GM18909 (cell line): Measurements from ENCODE around the gene ZNF473.
"Not testable (repeated sequence)": the region's sequence is repeated elsewhere in the genome, so short reads cannot be mapped to it uniquely, and the experiment has no call there.

Experiments
- ATAC-seq: cut with Tn5 transposase; IDR thresholded peaks from one replicate; pipeline ENCODE4 v1.9.1; 2021; ENCODE audit warnings: mild to moderate bottlenecking; ENCODE audit not compliant: unreplicated experiment, poor library complexity

The ZNF473 gene

DNA sequence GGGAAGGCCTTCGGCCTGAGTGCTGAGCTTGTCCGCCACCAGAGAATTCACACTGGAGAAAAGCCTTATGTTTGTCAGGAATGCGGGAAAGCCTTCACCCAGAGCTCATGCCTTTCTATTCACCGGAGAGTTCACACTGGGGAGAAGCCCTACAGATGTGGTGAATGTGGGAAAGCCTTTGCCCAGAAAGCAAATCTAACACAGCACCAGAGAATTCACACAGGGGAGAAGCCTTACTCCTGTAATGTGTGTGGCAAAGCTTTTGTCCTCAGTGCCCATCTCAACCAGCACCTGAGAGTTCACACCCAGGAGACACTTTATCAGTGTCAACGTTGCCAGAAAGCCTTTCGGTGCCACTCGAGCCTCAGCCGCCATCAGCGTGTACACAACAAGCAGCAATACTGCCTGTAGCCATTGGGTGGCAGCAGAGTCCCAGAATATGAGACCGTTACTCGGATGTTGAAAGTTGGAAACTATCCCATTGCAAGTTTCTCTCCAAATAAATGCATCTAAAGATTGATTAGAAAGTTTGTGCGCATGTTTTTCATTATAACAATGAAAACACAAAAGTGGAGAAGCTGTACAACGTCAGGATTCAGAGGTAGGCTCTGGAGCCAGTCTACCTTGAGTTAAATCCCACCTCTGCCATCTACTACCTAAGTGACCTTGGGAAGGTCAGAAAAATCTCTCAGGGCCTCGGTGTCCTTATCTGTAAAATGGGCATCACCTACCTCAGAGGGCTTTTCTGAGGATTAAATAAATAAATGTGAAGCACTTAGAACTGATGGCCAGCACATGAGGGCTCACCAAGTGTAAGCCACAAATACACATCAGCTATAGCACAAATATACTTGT is 21.1 kb downstream of the ZNF473 start:
- no peak for ATAC-seq

DNA sequence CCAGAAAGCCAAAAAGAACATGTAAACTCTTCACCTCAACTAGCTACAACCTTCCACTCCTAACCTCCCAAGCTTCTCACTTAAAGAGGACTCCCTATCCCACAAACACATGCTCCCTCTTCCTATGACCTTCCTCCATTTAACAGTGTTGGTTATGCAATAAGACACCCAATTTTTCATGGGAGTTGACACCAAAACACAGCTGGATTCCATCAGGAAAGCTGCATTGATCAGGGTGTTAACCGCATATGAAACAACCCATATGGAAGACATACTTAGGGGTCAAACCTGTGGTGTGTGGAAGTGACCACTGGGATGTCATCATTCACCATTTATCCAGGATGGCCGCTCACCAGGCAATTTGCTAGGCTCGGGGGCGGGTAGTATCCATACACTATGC is 21.9 kb downstream of the ZNF473 start:
- ATAC-seq, result no peak

DNA sequence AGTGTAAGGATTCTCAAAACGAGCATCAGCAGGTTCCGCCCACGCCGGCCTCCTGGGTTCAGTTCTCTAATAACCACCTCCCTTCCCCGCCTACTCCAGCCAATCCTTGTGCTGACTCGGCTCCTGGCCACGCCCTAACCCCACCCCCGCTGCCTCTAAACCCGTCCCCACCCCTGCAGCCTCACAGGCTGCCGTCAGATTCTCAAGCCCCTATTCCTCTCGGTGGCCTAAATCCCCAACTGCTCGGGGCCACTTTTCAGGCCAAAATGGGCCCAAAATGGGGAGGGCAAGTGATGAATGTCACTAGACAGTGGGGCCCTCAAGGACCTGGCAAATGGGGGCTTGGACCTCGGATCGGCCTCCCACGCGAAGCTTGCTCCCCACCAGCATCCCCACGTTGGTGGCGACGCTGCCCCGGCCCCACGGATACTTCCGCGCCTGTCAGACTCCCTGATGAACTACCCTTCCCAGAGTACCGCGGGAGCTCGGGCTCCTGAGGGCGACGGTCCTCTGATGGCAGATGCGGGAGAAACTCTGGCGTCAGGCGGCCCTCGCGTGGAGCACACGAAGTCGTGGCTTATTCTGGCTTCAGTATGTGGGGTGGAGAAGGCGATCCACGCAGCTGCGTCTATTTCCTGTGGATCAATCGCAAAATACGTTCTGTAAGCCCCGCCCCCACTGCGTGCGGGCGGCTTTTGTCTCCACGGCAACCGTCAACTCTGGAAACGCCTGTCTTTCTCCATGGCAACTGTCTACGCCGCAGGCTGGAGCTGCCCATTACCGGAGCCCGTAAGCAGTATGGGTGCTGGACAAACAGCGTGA is 24.8 kb downstream of the ZNF473 start:
- no peak for ATAC-seq

DNA sequence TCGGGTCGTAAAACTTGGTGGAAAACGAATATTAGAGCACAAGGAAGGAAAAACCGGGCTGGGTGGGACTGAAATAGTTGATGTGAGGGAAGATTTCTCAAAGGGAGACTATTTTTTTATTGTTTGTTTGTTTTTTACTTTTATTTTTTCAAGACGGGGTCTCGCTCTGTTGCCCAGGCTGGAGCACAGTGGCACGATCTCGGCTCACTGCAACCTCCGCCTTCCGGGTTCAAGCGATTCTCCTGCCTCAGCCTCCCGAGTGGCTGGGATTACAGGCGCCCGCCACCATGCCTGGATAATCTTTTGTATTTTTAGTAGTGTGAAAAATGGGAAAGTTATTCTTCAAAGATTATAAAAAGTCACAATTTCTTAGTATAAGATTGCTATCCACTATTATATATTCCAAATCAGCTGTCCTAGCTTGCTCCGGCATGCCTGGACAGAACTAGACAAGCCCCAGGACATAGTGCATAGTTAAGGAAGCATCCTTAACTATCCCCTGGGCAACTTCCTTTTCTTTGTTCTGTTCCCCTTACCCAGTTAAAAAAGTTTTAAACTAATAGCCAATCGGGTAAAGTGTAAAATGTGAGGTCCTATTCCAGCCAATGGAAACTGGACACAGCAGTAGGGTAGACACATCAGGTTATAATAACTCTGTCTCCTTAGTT is 25.6 kb downstream of the ZNF473 start:
- not testable (repeated sequence) for ATAC-seq

DNA sequence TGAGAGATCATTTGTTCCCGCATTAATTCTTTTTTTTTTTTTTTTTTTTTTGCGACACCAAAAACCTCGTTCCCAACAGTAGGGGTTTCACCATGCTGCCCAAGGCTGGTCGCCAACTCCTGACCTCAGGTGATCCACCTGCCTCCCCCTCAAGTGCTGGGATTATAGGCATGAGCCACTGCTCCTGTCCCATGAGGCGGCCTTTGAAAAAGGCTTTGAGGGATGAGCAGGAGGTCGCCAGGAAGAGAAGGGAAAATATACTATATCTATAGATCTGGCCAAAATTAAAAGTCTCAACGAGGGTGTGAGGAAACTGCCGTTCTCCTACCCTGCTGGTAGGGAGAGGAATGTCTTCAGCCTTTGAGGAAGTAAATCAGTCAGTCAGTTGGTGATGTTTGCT is 26.2 kb downstream of the ZNF473 start:
- ATAC-seq, result no peak

DNA sequence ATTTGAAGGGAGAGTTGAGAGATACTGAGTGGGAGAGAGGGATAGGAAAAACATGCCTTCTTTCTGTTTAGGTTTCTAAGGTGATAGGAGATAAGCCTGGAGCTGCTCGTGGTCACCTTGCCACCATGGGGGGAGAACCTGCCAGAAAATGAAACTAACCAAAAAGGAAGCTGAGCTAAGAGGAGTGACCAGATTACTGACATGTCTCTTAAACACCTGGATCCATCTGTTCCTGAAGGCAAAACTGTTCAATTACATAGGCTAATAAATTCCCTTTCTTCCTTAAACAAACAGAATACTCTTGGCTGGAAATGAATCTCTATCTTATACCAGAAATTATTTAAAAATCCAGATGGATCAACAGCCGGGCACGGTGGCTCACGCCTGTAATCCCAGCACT is 27.3 kb downstream of the ZNF473 start:
- ATAC-seq, result no peak

GRCh38 chr19:50058425-50058824 is 32.6 kb downstream of the ZNF473 start:
- no peak for ATAC-seq

GRCh38 chr19:50059045-50059444 is 33.2 kb downstream of the ZNF473 start:
- ATAC-seq, result no peak

GRCh38 chr19:50060107-50060506 is 34.3 kb downstream of the ZNF473 start:
- ATAC-seq, result no peak

GRCh38 chr19:50061650-50062049 is 35.8 kb downstream of the ZNF473 start:
- no peak for ATAC-seq

DNA sequence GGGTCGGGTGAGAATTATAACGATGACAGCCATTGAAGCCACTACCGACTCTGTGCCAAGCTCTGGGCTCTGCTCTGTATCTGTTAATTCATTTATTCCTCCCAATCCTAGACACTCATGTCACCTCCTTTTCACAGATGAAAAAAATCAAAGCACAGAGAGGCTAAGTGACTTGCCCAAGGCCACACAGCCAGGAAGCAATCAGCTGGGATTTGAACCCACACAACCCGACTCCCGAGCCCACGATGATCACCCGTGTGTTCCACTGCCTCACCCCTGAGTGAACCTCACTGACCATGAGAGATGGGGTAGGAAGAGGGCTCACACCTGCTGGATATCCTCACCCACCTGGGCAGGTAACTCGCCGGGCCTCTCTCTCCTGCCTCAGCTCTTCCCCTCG is 40.1 kb downstream of the ZNF473 start:
- no peak for ATAC-seq

DNA sequence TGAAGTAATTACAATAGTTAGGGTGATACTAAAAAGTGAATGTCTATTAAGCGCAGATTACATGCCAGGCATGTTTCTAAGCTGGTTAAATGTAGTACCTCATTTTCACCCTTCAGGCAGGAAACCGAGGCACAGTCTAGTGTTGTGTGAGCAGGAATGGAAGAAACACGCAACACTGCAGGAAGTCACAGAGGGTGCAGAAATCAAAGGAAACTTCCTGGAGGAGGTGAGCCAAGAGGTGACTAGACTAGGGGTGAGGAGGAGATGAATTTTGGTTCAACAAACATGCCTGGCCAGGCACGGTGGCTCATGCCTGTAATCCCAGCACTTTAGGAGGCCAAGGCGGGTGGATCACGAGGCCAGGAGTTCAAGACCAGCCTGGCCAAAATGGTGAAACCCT is 41.8 kb downstream of the ZNF473 start:
- no peak for ATAC-seq

DNA sequence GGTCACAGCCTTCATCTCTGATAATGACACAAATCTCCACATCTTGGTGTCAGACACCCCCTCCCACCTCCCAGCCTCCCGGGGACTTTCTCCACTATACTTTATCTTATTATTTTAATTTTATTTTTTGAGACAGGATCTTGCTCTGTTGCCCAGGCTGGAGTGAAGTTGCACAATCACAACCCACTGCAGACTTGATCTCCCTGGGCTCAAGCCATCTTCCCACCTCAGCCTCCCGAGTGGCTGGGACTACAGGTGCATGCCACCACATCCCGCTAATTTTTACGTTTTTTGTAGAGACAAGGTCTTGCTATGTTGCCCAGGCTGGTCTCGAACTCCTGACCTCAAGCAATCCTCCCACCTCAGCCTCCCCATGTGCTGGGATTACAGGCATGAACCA is 42.6 kb downstream of the ZNF473 start:
- not testable (repeated sequence) for ATAC-seq

DNA sequence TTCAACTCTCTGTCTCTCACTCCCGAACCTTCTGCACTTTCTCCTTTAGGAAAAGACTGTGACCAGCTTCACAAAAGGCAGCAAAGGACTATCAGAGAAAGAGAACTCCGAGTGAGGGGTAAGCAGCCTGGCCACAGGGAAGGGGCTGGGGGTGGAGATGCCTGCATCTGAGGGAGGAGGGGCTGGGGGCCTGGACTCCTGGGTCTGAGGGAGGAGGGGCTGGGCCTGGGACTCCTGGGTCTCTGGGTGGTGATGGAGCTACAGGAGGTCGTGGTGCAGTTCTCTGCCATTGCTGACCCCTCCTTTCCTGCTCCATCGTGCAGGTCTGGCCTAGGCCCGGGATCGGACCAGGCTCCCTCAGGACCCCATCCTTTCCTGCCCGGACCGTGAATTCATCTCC is 49.3 kb downstream of the ZNF473 start:
- not testable (repeated sequence) for ATAC-seq

DNA sequence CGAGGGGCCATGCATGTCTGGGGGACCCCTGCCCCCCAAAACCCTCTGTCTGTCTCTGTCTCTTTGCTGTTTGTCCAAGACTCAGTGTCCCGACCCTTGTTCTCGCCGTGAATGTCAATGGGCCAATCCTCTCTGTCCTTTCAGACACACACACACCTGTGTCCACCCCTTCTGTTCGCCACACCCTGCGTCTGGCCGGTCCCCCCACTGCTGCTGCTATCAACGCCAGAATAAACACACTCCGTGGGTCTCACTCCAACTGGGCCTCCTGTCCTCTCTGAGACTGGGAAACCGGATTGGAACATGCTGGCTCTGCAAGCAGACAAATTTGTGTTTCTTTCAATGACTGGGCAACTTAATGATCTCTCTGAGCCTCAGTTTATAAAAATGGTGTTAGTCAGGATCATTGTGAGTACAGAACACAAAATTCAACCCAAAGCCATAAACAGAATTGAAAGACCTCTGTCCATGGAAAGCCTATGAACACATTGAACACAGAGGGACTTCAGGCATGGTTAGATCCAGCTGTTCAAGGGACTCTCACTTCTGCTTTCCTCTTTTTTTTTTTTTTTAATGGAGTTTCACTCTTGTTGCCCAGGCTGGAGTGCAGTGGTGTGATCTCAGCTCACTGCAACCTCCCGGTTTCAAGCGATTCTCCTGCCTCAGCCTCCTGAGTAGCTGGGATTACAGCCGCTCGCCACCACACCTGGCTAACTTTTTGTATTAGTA is 50.0 kb downstream of the ZNF473 start:
- not testable (repeated sequence) for ATAC-seq

- ATAC-seq, result not testable (repeated sequence)
Measured at GRCh38 chr19:50076581-50077355, 51.0 kb downstream of the ZNF473 start.

DNA sequence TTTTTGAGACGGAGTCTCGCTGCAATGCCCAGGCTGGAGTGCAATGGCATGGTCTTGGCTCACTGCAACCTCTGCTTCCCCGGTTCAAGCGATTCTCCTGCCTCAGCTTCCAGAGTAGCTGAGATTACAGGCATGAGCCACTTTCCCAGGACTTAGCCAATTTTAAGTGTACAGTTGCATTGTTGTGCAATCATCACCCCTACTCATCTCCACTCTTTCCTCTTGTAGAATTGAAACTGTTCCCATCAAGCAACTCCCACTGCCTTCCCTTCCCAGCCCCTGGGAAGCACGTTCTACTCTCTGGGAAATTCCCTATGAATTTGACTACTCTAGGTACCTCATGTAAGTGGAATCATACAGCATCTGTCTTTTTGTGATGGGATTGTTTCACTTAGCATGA is 53.2 kb downstream of the ZNF473 start:
- ATAC-seq, result not testable (repeated sequence)

- not testable (repeated sequence) for ATAC-seq
Measured at GRCh38 chr19:50084440-50084839, 58.6 kb downstream of the ZNF473 start.

- not testable (repeated sequence) for ATAC-seq
Measured at GRCh38 chr19:50087153-50087552, 61.3 kb downstream of the ZNF473 start.
